Measurements from ENCODE around the gene GRIK3. TPM values are rescaled to one million over a fixed set of nuclear protein-coding genes. Genes with fewer than 3 reads are reported as not detected.

GRIK3 gene
- total and polyA plus RNA-seq, 4 donors = 0.03 to 0.08 (median 0.05) TPM; not detected in 1

DNA sequence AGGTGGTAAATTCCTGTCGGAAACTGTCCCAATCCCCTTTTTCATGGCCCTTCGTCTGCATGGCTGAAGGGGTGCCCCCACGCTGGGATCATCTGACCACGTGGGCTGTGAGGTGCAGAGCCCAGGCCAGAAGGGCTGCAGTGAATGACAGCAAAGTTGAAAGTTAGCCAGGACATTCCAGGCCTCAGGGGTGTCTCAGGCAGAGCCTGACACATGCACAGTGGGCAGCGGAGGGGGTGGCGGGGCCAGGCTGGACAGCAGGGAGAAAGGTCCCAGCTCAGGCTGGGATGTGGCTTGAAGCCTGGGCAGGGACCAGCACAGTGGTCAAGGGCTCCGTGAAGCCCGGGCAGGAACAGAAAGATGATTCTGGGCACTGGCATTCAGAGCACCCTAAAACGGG, 49.6 kb downstream of the GRIK3 start:
- Histone ChIP-seq H3K9ac (ENCODE audit: low read depth in 1 of 2, low read length in 2 of 2) (no peak overlapping the region), H3K9me3 (ENCODE audit: control insufficient read depth in 4 of 4, low read length in 3 of 4) (no peaks in the 10 kb centered on the region), H3K4me1 (ENCODE audit: control insufficient read depth in 4 of 4, insufficient read depth in 4 of 4, low read length in 3 of 4) (no peaks in the 10 kb centered on the region), H3K27me3 (ENCODE audit: control insufficient read depth in 4 of 4, insufficient read depth in 4 of 4, low read length in 3 of 4) (peaks cover 0 to 2% (median 0%) of the 10 kb centered on the region in 4 donors), H3K36me3 (ENCODE audit: control insufficient read depth in 4 of 4, insufficient read depth in 3 of 4, low read depth in 1 of 4, low read length in 3 of 4) (no peaks in the 10 kb centered on the region), H3K4me3 (ENCODE audit: low read depth in 1 of 3, low read length in 3 of 3) (no peak overlapping the region), H3K27ac (ENCODE audit: low read depth in 1 of 2, low read length in 2 of 2) (no peak overlapping the region)
- no peak for TF ChIP-seq EGR1 (IDR thresholded peaks at IDR 0.05; ENCODE audit: low read depth in 2 of 2)
- TF ChIP-seq NR2F2 (IDR thresholded peaks at IDR 0.05) = no peak
- TF ChIP-seq, protein P1, sequence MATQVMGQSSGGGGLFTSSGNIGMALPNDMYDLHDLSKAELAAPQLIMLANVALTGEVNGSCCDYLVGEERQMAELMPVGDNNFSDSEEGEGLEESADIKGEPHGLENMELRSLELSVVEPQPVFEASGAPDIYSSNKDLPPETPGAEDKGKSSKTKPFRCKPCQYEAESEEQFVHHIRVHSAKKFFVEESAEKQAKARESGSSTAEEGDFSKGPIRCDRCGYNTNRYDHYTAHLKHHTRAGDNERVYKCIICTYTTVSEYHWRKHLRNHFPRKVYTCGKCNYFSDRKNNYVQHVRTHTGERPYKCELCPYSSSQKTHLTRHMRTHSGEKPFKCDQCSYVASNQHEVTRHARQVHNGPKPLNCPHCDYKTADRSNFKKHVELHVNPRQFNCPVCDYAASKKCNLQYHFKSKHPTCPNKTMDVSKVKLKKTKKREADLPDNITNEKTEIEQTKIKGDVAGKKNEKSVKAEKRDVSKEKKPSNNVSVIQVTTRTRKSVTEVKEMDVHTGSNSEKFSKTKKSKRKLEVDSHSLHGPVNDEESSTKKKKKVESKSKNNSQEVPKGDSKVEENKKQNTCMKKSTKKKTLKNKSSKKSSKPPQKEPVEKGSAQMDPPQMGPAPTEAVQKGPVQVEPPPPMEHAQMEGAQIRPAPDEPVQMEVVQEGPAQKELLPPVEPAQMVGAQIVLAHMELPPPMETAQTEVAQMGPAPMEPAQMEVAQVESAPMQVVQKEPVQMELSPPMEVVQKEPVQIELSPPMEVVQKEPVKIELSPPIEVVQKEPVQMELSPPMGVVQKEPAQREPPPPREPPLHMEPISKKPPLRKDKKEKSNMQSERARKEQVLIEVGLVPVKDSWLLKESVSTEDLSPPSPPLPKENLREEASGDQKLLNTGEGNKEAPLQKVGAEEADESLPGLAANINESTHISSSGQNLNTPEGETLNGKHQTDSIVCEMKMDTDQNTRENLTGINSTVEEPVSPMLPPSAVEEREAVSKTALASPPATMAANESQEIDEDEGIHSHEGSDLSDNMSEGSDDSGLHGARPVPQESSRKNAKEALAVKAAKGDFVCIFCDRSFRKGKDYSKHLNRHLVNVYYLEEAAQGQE (IDR thresholded peaks at IDR 0.05) = no peak
- TF ChIP-seq, protein P2, sequence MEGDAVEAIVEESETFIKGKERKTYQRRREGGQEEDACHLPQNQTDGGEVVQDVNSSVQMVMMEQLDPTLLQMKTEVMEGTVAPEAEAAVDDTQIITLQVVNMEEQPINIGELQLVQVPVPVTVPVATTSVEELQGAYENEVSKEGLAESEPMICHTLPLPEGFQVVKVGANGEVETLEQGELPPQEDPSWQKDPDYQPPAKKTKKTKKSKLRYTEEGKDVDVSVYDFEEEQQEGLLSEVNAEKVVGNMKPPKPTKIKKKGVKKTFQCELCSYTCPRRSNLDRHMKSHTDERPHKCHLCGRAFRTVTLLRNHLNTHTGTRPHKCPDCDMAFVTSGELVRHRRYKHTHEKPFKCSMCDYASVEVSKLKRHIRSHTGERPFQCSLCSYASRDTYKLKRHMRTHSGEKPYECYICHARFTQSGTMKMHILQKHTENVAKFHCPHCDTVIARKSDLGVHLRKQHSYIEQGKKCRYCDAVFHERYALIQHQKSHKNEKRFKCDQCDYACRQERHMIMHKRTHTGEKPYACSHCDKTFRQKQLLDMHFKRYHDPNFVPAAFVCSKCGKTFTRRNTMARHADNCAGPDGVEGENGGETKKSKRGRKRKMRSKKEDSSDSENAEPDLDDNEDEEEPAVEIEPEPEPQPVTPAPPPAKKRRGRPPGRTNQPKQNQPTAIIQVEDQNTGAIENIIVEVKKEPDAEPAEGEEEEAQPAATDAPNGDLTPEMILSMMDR (IDR thresholded peaks at IDR 0.05; ENCODE audit: low read depth, low read length, missing input control) = no peak
- TF ChIP-seq, protein P3, sequence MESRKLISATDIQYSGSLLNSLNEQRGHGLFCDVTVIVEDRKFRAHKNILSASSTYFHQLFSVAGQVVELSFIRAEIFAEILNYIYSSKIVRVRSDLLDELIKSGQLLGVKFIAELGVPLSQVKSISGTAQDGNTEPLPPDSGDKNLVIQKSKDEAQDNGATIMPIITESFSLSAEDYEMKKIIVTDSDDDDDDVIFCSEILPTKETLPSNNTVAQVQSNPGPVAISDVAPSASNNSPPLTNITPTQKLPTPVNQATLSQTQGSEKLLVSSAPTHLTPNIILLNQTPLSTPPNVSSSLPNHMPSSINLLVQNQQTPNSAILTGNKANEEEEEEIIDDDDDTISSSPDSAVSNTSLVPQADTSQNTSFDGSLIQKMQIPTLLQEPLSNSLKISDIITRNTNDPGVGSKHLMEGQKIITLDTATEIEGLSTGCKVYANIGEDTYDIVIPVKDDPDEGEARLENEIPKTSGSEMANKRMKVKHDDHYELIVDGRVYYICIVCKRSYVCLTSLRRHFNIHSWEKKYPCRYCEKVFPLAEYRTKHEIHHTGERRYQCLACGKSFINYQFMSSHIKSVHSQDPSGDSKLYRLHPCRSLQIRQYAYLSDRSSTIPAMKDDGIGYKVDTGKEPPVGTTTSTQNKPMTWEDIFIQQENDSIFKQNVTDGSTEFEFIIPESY (IDR thresholded peaks at IDR 0.05) = no peak
- TF ChIP-seq YY1 (IDR thresholded peaks at IDR 0.05) = no peak
- no peak for TF ChIP-seq FOXA2 (IDR thresholded peaks at IDR 0.05)
- no peak for TF ChIP-seq FOXA1 (IDR thresholded peaks at IDR 0.05)
- no peak for TF ChIP-seq SP1 (IDR thresholded peaks at IDR 0.05)
- no peak for TF ChIP-seq HNF4A (conservative IDR thresholded peaks at IDR 0.05)
- TF ChIP-seq, protein P4, sequence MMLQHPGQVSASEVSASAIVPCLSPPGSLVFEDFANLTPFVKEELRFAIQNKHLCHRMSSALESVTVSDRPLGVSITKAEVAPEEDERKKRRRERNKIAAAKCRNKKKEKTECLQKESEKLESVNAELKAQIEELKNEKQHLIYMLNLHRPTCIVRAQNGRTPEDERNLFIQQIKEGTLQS (IDR thresholded peaks at IDR 0.05) = no peak
- no peak for DNase-seq (ENCODE audit: low spot score)
- WGBS = 59% methylated on average over 9 of the region's 9 CpGs

DNA sequence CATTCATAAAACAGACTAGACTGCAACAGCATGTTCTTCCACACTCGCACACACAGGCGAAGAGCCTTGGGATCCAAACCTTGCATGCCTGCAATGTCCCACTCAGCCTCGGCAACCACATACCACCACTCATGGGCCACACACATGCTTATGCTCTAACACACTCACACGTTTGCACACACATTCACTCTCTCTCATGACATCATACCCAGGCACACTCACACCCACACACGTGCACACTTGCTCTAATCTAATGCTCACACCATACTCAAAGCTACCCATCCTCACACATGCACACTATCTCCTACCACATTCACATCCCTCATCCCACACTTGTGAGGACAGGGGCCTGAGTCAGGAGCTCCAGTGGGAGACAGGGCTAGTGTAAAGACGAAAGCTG, 50.3 kb downstream of the GRIK3 start:
- no peak overlapping the region for H3K27ac ChIP-seq (ENCODE audit: low read depth in 1 of 2, low read length in 2 of 2)
- H3K9ac ChIP-seq (ENCODE audit: low read depth in 1 of 2, low read length in 2 of 2) = no peak overlapping the region
- DNase-seq (ENCODE audit: low spot score) = no peak
- 59% methylated on average over 6 of the region's 6 CpGs for WGBS
- no peaks in the 10 kb centered on the region for H3K4me1 ChIP-seq (ENCODE audit: control insufficient read depth in 4 of 4, insufficient read depth in 4 of 4, low read length in 3 of 4)
- no peaks in the 10 kb centered on the region for H3K9me3 ChIP-seq (ENCODE audit: control insufficient read depth in 4 of 4, low read length in 3 of 4)
- no peaks in the 10 kb centered on the region for H3K36me3 ChIP-seq (ENCODE audit: control insufficient read depth in 4 of 4, insufficient read depth in 3 of 4, low read depth in 1 of 4, low read length in 3 of 4)
- no peak overlapping the region for H3K4me3 ChIP-seq (ENCODE audit: low read depth in 1 of 3, low read length in 3 of 3)
- H3K27me3 ChIP-seq (ENCODE audit: control insufficient read depth in 4 of 4, insufficient read depth in 4 of 4, low read length in 3 of 4) = peaks cover 0 to 2% (median 0%) of the 10 kb centered on the region in 4 donors
- TF ChIP-seq SP1 (IDR thresholded peaks at IDR 0.05) (no peak), TAF1 (conservative IDR thresholded peaks at IDR 0.05) (no peak), HNF4G (IDR thresholded peaks at IDR 0.05) (no peak), FOXA1 (IDR thresholded peaks at IDR 0.05) (no peak), NR2F2 (IDR thresholded peaks at IDR 0.05) (no peak), RXRA (IDR thresholded peaks at IDR 0.05) (no peak), YY1 (IDR thresholded peaks at IDR 0.05) (no peak), FOXA2 (IDR thresholded peaks at IDR 0.05) (no peak), HNF4A (conservative IDR thresholded peaks at IDR 0.05) (no peak), EGR1 (IDR thresholded peaks at IDR 0.05; ENCODE audit: low read depth in 2 of 2) (no peak), GABPA (IDR thresholded peaks at IDR 0.05 in 1 of 2, conservative IDR thresholded peaks at IDR 0.05 in 1 of 2) (no peak), JUND (IDR thresholded peaks at IDR 0.05) (no peak)
- TF ChIP-seq, protein P4 (IDR thresholded peaks at IDR 0.05) = no peak
- TF ChIP-seq, protein P1 (IDR thresholded peaks at IDR 0.05) = no peak
- TF ChIP-seq, protein P2 (IDR thresholded peaks at IDR 0.05; ENCODE audit: low read depth, low read length, missing input control) = no peak

Data from liver (tissue), 9 donors.